Activated CD4-positive, alpha-beta T cell treated with anti-CD3 and anti-CD28 coated beads, Interleukin-10, Interleukin-2, amounts not matched to agents 100 ng/mL and 50 ng/mL, durations not matched to agents 16 hours and 8 hours (primary cell): Measurements from ENCODE around the gene AHNAK2.

ENCODE experiments used
- DNase-seq: peaks from one replicate; pipeline ENCODE4 v3.0.0-alpha.2; 2020

Gene AHNAK2

GRCh38 chr14:104984056-104984894, 6.1 kb upstream of the AHNAK2 start:
- no peak for DNase-seq

GRCh38 chr14:104983231-104983721, 5.1 kb upstream of the AHNAK2 start:
- DNase-seq: no peak

- DNase-seq: no peak
Measured at GRCh38 chr14:104982548-104983230, 4.5 kb upstream of the AHNAK2 start.

GRCh38 chr14:104981699-104982541, 3.7 kb upstream of the AHNAK2 start:
- DNase-seq: no peak

GRCh38 chr14:104980611-104981531, 2.7 kb upstream of the AHNAK2 start:
- no peak for DNase-seq

GRCh38 chr14:104979758-104980610, 1.8 kb upstream of the AHNAK2 start:
- DNase-seq: no peak

- DNase-seq: no peak
Measured at GRCh38 chr14:104978746-104979691, 845 bp upstream of the AHNAK2 start.

GRCh38 chr14:104977008-104977680, 1.0 kb downstream of the AHNAK2 start:
- DNase-seq: no peak

GRCh38 chr14:104976198-104977007, 1.8 kb downstream of the AHNAK2 start:
- DNase-seq: peak; percentile 89

- DNase-seq: peak; percentile 41
Measured at GRCh38 chr14:104975481-104976197, 2.5 kb downstream of the AHNAK2 start.

- DNase-seq: no peak
Measured at GRCh38 chr14:104974665-104975390, 3.3 kb downstream of the AHNAK2 start.

GRCh38 chr14:104974146-104974541, 4.0 kb downstream of the AHNAK2 start:
- no peak for DNase-seq

GRCh38 chr14:104973385-104974145, 4.6 kb downstream of the AHNAK2 start:
- no peak for DNase-seq

- no peak for DNase-seq
Measured at GRCh38 chr14:104973135-104973384, 5.1 kb downstream of the AHNAK2 start.

GRCh38 chr14:104972301-104973134, 5.7 kb downstream of the AHNAK2 start:
- no peak for DNase-seq
